AG09309 (cell line): ENCODE data around the gene NRXN3.

ENCODE experiments used
- DNase-seq: peaks from one replicate; pipeline ENCODE4 v3.0.0-alpha.2; 2010; ENCODE audit warnings: low read depth
- H3K4me3 ChIP-seq: 2 replicates; pipeline ENCODE4 v1.5.1; 2011; ENCODE audit warnings: mild to moderate bottlenecking, low read depth, low read length, moderate library complexity; ENCODE audit not compliant: control insufficient read depth
- CTCF ChIP-seq: IDR thresholded peaks from 2 replicates; pipeline ENCODE4 v1.5.1; 2011; ENCODE audit warnings: mild to moderate bottlenecking, low read depth, low read length, inconsistent platforms; ENCODE audit not compliant: insufficient read depth, control insufficient read depth; ENCODE audit errors: missing control alignments

NRXN3 gene

GRCh38 chr14:78829274-78829673, 659.1 kb downstream of the NRXN3 start:
- DNase-seq: no peak
- H3K4me3 ChIP-seq: no peak overlapping the region
- TF ChIP-seq CTCF: no peak

- DNase-seq: no peak
- no peak overlapping the region for H3K4me3 ChIP-seq
- TF ChIP-seq CTCF: no peak
Observed at GRCh38 chr14:78834766-78835451, 664.7 kb downstream of the NRXN3 start.

GRCh38 chr14:78835909-78836308, 665.7 kb downstream of the NRXN3 start:
- TF ChIP-seq CTCF: no peak
- no peak overlapping the region for H3K4me3 ChIP-seq
- DNase-seq: no peak

- peak; percentile 44 for TF ChIP-seq CTCF
- DNase-seq: peak; percentile 10
- H3K4me3 ChIP-seq: no peak overlapping the region
Observed at GRCh38 chr14:78836777-78837176, 666.6 kb downstream of the NRXN3 start.

GRCh38 chr14:78838959-78839358, 668.8 kb downstream of the NRXN3 start:
- no peak for DNase-seq
- TF ChIP-seq CTCF: no peak
- no peak overlapping the region for H3K4me3 ChIP-seq

GRCh38 chr14:78840898-78841297, 670.7 kb downstream of the NRXN3 start:
- TF ChIP-seq CTCF: no peak
- DNase-seq: no peak

More at GRCh38 chr14:78840898-78841297, 670.7 kb downstream of the NRXN3 start:
- H3K4me3 ChIP-seq: no peak overlapping the region
